Uterus (tissue), 4 donors: ENCODE results near the gene THPO. TPM values are rescaled to one million over a fixed set of nuclear protein-coding genes. Genes with fewer than 3 reads are reported as not detected.

Experiments used
- DNase-seq, 2 donors: peaks; one replicate each; pipeline ENCODE4 v3.0.0-alpha.2; 2019 to 2020
- H3K27ac ChIP-seq, 2 donors: fragments of 200-600 bp; sonication (generic); 1 replicate in 1 of 2; 2 replicates in 1 of 2; pipeline ENCODE4 v1.5.1; 2016 to 2018
- H3K27me3 ChIP-seq, 2 donors: fragments of 200-600 bp; sonication (generic); one replicate each; pipeline ENCODE4 v1.5.1; 2018 to 2019; ENCODE audit warnings: control low read depth in 1 of 2
- H3K36me3 ChIP-seq, 2 donors: fragments of 200-600 bp; sonication (generic); one replicate each; pipeline ENCODE4 v1.5.1; 2019; ENCODE audit warnings: control low read depth in 1 of 2
- H3K4me1 ChIP-seq, 2 donors: fragments of 200-600 bp; sonication (generic); one replicate each; pipeline ENCODE4 v1.5.1; 2018 to 2019; ENCODE audit warnings: control low read depth in 1 of 2
- H3K4me3 ChIP-seq, 2 donors: fragments of 200-600 bp; sonication (generic); 1 replicate in 1 of 2; 2 replicates in 1 of 2; pipeline ENCODE4 v1.5.1; 2018 to 2019; ENCODE audit warnings: mild to moderate bottlenecking in 1 of 2
- H3K9me3 ChIP-seq, 2 donors: fragments of 200-600 bp; sonication (generic); one replicate each; pipeline ENCODE4 v1.5.1; 2019; ENCODE audit warnings: control low read depth in 1 of 2
- CTCF ChIP-seq, 4 experiments: fragments of 200-600 bp in 2 of 4; fragments of 450-650 bp in 2 of 4; sonication (generic) in 2 of 4; IDR thresholded peaks; one replicate each; pipeline ENCODE4 v1.5.1; 2016 to 2019; ENCODE audit warnings: antibody characterized with exemption in 4 of 4, mild to moderate bottlenecking in 2 of 4, moderate library complexity in 1 of 4
- POLR2A ChIP-seq, 2 donors: fragments of 450-650 bp; IDR thresholded peaks; one replicate each; pipeline ENCODE4 v1.6.1; 2016; ENCODE audit warnings: antibody characterized with exemption in 2 of 2, mild to moderate bottlenecking in 1 of 2, moderate library complexity in 1 of 2
- intact Hi-C: fragments of 100-400 bp; cut with DNase I; formaldehyde crosslinking; loops from one replicate; pipeline ENCODE4 v1.15.1; 2023; ENCODE audit warnings: low total_unique reads
- total RNA-seq, 4 donors: library from RNA; depleted of rRNA in 3 of 4; stranded (reverse); fragments of >200 nt in 3 of 4; gene quantifications; one replicate each; pipeline versions ENCODE4 v1.1.0 to v1.2.4, GENCODE V29; 2014 to 2023
- donor health status: DM: yes; HTN: yes; CAD: no.

The THPO gene
- total RNA-seq, 4 donors from 2014 or later = 0.29 to 4.7 (median 0.46) TPM

DNA sequence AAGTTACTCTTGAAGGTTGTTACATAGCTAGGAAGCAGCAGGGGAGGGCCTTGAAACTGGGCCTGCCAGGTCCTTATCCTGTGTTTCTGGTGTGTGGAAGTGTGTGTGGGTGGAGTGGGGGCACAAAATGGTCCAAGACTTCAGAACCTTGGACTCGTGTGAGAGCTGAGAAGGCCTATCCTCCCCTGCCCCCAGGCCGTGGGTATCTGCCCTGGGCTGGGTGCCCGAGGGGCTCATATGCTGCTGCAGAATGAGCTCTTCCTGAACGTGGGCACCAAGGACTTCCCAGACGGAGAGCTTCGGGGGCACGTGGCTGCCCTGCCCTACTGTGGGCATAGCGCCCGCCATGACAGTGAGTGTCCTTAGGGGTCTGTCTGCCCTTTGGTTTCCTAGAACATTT, 6.3 kb upstream of the THPO start:
- intact Hi-C loops = no loop called here

GRCh38 chr3:184383033-184383740, 5.2 kb upstream of the THPO start:
- Histone ChIP-seq H3K4me3 (no peak overlapping the region), H3K4me1 (peaks cover 0 to 4% of the 10 kb centered on the region in 2 donors), H3K36me3 (no peaks in the 10 kb centered on the region), H3K27me3 (no peaks in the 10 kb centered on the region), H3K9me3 (no peaks in the 10 kb centered on the region), H3K27ac (no peak overlapping the region)
- intact Hi-C loops = no loop called here
- no peak for DNase-seq
- TF ChIP-seq CTCF (IDR thresholded peaks at IDR 0.05) = no peak
- TF ChIP-seq POLR2A (IDR thresholded peaks at IDR 0.05) = no peak

More for the DNA sequence above, 6.3 kb upstream of the THPO start:
- Histone ChIP-seq H3K36me3 (no peaks in the 10 kb centered on the region), H3K4me1 (no peaks in the 10 kb centered on the region), H3K27ac (no peak overlapping the region), H3K27me3 (no peaks in the 10 kb centered on the region), H3K4me3 (no peak overlapping the region), H3K9me3 (no peaks in the 10 kb centered on the region)
- TF ChIP-seq CTCF (IDR thresholded peaks at IDR 0.05) = no peak
- no peak for TF ChIP-seq POLR2A (IDR thresholded peaks at IDR 0.05)
- DNase-seq = no peak

- Histone ChIP-seq H3K4me3 (no peak overlapping the region), H3K27me3 (no peaks in the 10 kb centered on the region), H3K4me1 (peaks cover 0 to 4% of the 10 kb centered on the region in 2 donors), H3K9me3 (no peaks in the 10 kb centered on the region), H3K27ac (no peak overlapping the region), H3K36me3 (no peaks in the 10 kb centered on the region)
- TF ChIP-seq POLR2A (IDR thresholded peaks at IDR 0.05) (no peak), CTCF (IDR thresholded peaks at IDR 0.05) (no peak)
- DNase-seq = no peak
- intact Hi-C loops = no loop called here
Measured at GRCh38 chr3:184382326-184383032, 4.5 kb upstream of the THPO start.

- Histone ChIP-seq H3K4me3 (peak overlapping the region; percentile 28 to 67), H3K36me3 (no peaks in the 10 kb centered on the region), H3K9me3 (no peaks in the 10 kb centered on the region), H3K27me3 (no peaks in the 10 kb centered on the region), H3K4me1 (peaks cover 0 to 4% of the 10 kb centered on the region in 2 donors), H3K27ac (peak overlapping the region; percentile 91 to 95)
- TF ChIP-seq POLR2A (IDR thresholded peaks at IDR 0.05) (no peak), CTCF (IDR thresholded peaks at IDR 0.05) (no peak)
- intact Hi-C loops = no loop called here
- DNase-seq = no peak
Measured at GRCh38 chr3:184381261-184382224, 3.5 kb upstream of the THPO start.
